Mesenteric fat pad (tissue), 1 donor: ENCODE measurements around the gene SSH3. TPM values are rescaled to one million over a fixed set of nuclear protein-coding genes. Genes with fewer than 3 reads are reported as not detected.

Experiments
- DNase-seq: peaks from one replicate; pipeline ENCODE4 v3.0.0-alpha.2; 2020; ENCODE audit warnings: low spot score
- total RNA-seq: library from RNA; stranded (reverse); fragmentation: NEBNext Ultra II Directional; extraction: Animal tissue kit (Norgen Biotek cat#: 25700); gene quantifications from one replicate; pipeline ENCODE4 v1.2.1, GENCODE V29; 2021
- donor health status: DM: yes; HTN: yes; CAD: no.

The SSH3 gene
- total RNA-seq, 1 donor from 2014 or later, result 19.9 TPM

DNA sequence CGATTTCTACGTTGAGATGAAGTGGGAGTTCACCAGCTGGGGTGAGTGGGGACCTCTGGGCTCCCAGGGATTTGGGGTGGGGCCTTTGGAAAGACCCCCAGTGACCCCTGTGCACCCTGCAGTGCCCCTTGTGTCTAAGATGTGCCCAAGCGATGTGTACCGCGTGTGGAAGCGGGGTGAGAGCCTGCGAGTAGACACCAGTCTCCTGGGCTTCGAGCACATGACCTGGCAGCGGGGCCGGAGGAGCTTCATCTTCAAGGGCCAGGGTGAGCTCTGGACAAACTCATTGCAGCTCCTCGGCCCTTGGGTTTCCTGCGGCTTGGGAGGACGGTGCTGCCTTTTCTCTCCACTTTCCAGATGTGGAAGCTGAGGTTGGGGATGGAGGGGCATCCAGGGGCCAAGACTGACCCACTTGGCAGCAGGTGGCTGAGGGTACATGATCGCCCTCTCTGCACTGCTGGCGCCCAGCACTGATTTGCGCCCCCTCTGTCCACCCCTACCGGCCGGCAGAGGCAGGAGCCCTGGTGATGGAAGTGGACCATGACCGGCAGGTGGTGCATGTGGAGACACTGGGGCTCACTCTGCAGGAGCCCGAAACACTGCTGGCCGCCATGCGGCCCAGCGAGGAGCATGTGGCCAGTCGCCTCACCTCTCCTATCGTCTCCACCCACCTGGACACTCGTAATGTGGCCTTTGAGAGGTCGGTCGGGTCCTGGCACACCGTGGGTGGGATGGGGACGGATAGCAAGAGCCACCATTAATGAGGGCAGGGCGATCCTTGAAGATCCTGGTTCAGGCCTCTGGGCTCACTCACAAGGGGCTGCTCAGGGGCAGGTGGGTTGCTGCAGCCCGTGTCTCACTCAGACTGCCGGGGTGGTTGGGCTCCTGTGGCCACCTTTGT, 11.6 kb upstream of the SSH3 start:
- no peak for DNase-seq

DNA sequence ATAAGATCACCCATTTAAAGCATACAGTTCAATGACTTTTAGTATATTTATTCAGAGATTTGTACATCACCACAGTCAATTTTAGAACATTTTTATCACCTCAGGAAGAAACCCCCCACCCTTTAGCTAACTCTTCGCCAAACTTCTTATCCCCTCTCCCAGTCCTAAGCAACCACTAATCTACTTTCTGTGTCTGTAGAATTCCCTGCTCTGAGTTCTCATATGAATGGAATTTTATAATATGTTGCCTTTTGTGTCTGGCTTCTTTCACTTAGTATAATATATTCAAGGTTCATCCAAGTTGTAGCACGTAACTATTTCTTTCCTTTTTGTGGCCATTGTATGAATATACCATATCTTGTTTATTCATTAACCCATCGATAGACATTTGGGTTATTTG, 10.7 kb upstream of the SSH3 start:
- DNase-seq, result no peak

GRCh38 chr11:67293090-67293489, 10.2 kb upstream of the SSH3 start:
- no peak for DNase-seq

GRCh38 chr11:67295846-67296245, 7.5 kb upstream of the SSH3 start:
- no peak for DNase-seq

DNA sequence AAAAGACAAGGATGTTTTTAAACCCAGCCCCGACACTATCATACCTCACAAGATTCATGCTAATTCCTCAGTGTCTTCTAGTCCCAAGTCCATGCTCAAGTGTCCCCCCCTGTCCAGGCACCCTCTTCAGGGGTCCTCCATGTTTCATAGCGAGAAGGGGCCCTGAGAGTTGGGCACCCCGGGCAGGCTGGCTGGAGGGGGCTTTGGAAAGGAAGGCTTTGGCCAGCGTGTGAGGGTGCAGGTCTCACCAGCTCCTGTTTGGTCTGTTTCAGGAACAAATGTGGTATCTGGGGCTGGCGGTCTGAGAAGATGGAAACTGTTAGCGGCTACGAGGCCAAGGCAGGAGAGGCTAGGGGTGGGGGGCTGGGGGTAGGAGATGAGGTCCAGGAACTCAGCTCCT, 4.5 kb upstream of the SSH3 start:
- no peak for DNase-seq

GRCh38 chr11:67299471-67300191, 3.7 kb upstream of the SSH3 start:
- DNase-seq, result no peak

GRCh38 chr11:67300256-67300755, 3.0 kb upstream of the SSH3 start:
- no peak for DNase-seq

DNA sequence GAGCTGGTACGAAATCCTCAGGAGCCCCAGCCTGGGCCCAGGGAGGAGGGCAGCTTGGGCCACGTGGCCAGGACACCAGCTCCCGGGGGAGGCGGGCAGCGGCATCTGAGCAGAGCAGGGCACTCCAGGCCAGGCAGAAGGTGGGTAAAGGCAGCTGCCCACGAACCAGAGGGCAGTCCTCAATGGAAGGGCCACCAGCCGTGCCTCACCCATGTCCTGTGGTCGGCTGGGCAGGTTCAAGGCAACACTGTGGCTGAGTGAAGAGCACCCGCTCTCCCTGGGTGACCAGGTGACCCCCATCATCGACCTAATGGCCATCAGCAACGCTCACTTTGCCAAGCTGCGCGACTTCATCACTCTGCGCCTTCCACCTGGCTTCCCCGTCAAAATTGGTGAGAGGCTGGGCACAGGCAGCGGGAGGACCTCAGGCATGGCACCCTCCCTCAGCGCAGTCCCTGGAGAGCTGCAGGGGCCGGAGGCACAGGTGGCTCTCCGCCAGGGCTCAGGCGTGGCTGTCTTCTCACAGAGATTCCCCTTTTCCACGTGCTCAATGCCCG, 2.5 kb upstream of the SSH3 start:
- DNase-seq, result no peak

DNA sequence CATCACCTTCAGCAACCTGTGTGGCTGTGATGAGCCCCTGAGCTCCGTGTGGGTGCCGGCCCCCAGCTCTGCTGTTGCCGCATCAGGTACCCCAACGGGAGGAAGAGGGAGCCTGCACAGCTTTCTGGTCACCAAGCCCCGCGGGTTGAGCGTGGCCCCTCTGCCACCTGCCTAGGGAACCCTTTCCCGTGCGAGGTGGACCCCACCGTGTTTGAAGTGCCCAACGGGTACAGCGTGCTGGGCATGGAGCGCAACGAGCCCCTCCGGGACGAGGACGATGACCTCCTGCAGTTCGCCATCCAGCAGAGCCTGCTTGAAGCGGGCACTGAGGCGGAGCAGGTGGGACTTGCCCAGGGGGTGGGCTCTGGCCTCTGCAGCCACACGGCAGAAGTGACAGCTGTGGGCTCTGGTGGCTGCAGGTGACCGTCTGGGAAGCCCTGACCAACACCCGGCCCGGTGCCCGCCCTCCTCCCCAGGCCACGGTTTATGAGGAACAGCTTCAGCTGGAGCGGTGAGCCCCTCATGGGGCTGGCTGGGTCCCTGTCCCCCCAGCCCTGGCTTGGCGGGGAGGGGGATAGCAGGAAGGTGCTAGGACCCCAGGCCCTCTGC, 1.9 kb upstream of the SSH3 start:
- DNase-seq, result peak; percentile 88

DNA sequence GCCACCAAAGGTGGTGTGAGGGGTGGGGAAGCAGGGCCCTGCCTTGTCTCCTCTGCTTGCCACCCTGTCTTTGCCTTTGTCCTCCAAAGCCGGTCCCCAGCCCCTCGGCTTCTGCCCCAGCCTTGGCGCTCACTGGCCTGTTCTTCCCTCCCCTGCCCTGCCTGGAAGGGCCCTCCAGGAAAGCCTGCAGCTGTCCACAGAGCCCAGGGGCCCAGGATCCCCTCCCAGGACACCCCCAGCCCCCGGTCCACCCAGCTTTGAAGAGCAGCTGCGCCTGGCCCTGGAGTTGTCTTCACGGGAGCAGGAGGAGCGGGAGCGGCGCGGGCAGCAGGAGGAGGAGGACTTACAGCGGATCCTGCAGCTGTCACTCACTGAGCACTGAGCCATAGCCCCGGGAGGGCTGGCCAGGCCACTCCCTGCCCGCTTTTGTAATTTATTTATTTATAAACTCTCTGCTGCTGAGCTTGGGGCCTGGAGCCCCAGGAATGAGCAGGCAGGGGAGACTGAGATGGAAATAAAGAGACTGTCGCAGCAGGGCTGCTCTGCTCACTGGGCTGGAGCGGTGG, 1.3 kb upstream of the SSH3 start:
- peak; percentile 89 for DNase-seq

GRCh38 chr11:67302571-67303131, 679 bp upstream of the SSH3 start:
- peak; percentile 90 for DNase-seq

GRCh38 chr11:67303835-67304411, 593 bp downstream of the SSH3 start:
- peak; percentile 87 for DNase-seq

GRCh38 chr11:67304511-67305113, 1.3 kb downstream of the SSH3 start:
- peak; percentile 83 for DNase-seq

GRCh38 chr11:67306769-67307544, 3.6 kb downstream of the SSH3 start:
- peak; percentile 73 for DNase-seq

DNA sequence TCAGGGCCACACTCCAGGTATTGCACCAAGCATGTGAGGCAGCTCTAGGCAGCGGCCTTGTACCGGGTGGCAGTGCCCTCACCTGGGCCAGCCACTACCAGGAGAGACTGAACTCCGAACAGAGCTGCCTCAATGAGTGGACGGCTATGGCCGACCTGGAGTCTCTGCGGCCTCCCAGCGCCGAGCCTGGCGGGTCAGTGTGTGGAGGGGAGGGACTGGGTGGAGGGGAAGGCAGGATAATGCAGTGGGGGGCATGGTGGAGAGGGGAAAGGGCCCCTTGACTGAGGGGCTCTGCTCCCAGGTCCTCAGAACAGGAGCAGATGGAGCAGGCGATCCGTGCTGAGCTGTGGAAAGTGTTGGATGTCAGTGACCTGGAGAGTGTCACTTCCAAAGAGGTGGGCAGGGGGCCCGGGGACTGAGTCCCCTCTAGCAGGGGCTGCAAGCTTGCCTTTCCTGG, 4.2 kb downstream of the SSH3 start:
- DNase-seq, result peak; percentile 84

DNA sequence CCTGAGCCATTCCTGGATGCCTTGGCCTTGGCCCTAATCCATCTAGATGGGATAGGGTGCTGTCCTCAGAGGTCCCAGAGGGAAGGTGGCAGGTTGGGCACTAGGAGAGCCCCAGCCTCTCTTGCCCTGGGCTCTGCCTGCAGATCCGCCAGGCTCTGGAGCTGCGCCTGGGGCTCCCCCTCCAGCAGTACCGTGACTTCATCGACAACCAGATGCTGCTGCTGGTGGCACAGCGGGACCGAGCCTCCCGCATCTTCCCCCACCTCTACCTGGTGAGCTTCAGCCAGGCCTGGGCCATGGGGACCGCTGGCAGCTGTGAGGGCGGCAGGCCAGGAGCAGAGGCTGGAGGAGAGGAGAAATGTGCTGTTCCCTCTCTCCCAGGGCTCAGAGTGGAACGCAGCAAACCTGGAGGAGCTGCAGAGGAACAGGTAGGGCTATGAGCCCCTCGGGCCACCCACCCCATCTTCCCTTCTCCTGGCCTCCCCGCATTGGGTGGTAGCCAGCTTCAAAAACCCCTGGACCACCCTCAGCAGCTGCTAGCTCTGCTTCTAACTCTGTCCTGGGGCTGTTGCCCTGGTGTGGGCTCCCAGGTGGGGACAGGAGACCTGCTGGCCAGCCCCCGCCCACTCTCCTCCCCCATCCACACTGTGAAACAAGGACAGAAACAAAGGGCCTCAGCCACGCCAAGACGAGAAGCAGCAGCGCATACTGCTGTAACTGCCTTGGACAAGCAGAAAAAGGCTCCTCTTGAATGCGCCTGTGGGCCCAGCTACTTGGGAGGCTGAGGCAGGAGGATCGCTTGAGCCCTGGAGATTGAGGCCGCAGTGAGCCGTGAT, 4.9 kb downstream of the SSH3 start:
- DNase-seq, result peak; percentile 87

GRCh38 chr11:67309166-67309565, 5.8 kb downstream of the SSH3 start:
- peak; percentile 86 for DNase-seq

DNA sequence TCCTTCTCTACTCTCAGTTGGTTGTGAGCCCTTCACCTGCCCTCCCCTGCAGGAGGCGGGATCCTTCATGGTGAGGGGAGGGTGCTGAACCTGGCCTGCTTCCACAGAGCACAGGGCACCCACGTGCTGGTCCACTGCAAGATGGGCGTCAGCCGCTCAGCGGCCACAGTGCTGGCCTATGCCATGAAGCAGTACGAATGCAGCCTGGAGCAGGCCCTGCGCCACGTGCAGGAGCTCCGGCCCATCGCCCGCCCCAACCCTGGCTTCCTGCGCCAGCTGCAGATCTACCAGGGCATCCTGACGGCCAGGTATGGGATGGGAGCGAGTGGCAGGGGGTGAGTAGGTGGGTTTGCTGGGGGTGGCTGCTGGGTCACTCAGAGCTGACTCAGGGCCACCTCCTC, 6.3 kb downstream of the SSH3 start:
- peak; percentile 88 for DNase-seq
